ENCODE data around the gene ANGEL2.

ANGEL2 gene

DNA sequence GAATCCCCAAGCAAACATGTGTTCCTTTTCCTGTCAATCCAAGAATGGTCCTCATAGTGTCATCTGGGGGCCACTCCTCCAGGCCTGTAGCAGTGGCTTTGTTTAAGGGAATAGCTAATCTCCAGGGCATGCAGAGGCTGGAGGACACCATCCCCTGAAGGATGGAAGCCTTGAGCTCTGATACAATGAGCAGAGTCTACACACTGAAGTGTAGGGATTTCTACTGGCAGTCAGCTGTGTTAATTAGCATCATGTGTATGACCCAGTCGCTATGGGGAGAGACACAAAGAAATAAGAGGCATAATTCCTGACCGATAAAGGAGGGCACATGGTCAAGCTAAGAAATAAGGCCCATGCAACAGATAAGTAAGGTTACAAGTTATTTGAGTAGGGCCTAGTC, 29.1 kb downstream of the ANGEL2 start:
- H3K36me3 ChIP-seq (replicated peaks): no peaks in the 10 kb centered on the region

DNA sequence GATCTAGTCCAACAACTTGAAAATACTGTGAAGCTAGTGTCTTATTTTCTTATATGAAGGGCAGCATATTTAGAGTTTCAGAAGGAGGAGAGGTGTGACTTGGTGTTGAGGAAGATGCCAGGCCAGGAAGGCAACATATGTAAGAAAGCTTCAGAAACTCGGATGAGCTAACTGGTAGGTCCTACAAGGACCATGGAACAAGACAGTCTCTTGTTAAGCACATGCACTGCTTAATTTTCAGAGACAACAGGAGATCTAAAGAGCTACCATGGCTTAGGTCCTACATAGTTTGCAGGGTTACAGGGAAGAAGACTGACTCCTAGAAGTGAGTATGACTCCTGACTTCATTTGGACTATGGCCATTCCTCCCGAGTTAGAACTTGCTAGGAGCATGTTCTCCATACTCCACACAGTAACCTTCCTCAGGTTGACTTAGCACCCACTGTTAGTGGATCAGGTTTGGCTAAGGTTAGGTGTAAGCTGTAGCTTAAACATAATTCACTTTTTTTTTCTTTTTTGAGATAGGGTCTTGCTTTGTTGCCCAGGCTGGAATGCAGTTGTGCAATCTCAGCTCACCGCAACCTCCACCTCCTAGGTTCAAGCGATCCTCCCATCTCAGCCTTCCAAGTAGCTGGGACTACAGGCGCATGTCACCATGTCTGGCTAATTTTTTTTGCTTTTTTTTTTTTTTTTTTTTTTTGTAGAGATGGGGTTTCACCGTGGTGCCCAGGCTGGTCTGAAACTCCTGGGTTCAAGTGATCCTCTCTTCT, 31.0 kb downstream of the ANGEL2 start:
- TF ChIP-seq, protein P1, sequence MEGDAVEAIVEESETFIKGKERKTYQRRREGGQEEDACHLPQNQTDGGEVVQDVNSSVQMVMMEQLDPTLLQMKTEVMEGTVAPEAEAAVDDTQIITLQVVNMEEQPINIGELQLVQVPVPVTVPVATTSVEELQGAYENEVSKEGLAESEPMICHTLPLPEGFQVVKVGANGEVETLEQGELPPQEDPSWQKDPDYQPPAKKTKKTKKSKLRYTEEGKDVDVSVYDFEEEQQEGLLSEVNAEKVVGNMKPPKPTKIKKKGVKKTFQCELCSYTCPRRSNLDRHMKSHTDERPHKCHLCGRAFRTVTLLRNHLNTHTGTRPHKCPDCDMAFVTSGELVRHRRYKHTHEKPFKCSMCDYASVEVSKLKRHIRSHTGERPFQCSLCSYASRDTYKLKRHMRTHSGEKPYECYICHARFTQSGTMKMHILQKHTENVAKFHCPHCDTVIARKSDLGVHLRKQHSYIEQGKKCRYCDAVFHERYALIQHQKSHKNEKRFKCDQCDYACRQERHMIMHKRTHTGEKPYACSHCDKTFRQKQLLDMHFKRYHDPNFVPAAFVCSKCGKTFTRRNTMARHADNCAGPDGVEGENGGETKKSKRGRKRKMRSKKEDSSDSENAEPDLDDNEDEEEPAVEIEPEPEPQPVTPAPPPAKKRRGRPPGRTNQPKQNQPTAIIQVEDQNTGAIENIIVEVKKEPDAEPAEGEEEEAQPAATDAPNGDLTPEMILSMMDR (IDR thresholded peaks at IDR 0.05; ENCODE audit: low read depth, low read length, missing control alignments): no peak
- in situ Hi-C loops (cut with HindIII; ENCODE audit: low pct_ligation_motif_present, low sequenced_read_pairs): no loop called here

More for the DNA sequence above, 29.1 kb downstream of the ANGEL2 start:
- no peak overlapping the region for H3K27ac ChIP-seq
- DNase-seq: no peak
- H3K4me3 ChIP-seq (ENCODE audit: low read depth, low read length): no peak overlapping the region
- in situ Hi-C loops (cut with HindIII; ENCODE audit: low pct_ligation_motif_present, low sequenced_read_pairs): no loop called here
- TF ChIP-seq, protein P1 (IDR thresholded peaks at IDR 0.05; ENCODE audit: low read depth, low read length, missing control alignments): no peak
- no peaks in the 10 kb centered on the region for H3K27me3 ChIP-seq (replicated peaks)

DNA sequence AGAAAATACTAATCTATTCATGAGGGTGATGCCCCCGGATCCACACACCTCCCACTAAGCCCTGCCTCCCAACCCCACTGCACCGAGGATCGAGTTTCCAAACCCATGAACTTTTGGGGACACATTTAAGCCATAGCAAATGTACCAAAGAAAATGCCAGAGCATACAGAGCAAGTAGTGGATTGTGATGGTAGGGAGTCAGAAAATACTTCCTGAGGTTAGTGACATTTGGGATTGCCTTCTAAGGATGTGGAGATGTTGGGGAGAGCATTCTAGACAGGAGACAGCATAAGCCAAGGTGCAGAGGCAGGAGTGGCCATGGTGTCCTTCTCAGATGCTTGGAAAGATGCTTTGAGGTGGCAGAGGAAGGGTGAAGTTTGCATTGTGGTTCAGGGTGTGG, 32.2 kb downstream of the ANGEL2 start:
- no peak overlapping the region for H3K4me3 ChIP-seq (ENCODE audit: low read depth, low read length)

More for the DNA sequence above, 31.0 kb downstream of the ANGEL2 start:
- H3K36me3 ChIP-seq (replicated peaks): no peaks in the 10 kb centered on the region
- DNase-seq: no peak
- no peak overlapping the region for H3K4me3 ChIP-seq (ENCODE audit: low read depth, low read length)
- H3K27ac ChIP-seq: no peak overlapping the region
- H3K27me3 ChIP-seq (replicated peaks): no peaks in the 10 kb centered on the region

DNA sequence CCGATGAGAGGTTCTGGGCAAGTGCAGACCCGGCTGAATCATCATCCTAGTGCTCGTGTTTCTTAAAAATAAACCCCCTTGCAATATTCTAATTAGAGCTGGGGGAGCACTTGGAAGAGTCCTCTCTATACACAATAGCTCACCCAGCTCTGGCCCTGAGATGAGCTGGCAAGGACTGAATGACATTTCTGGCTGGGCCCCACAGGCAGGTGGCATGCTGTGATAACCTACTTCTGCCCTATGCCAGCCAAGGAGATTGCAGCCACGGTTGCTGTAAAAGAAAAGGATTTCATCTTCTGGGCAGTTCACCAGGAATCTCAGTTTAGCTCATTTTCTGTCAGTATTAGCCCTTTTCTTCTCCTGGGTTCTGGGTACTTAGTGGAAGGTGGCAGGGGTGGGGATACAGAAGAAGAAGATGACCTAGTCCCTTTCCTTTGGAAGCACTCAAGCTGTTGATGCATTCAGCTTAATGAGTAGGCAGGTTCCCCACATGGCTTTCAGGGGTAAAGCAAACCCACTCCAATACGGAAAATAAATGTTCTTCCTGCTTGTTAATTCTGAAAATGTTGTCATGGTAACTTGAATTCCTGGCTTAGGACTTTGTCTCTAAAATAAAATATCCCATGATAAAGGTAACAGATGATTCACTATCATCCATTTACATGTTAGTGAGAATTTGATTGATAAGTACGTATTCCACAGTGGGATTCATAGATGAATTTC, 33.1 kb downstream of the ANGEL2 start:
- TF ChIP-seq, protein P1 (IDR thresholded peaks at IDR 0.05; ENCODE audit: low read depth, low read length, missing control alignments): no peak
- in situ Hi-C loops (cut with HindIII; ENCODE audit: low pct_ligation_motif_present, low sequenced_read_pairs): no loop called here
- no peak overlapping the region for H3K4me3 ChIP-seq (ENCODE audit: low read depth, low read length)
- no peaks in the 10 kb centered on the region for H3K36me3 ChIP-seq (replicated peaks)
- H3K27ac ChIP-seq: no peak overlapping the region
- DNase-seq: no peak
- no peaks in the 10 kb centered on the region for H3K27me3 ChIP-seq (replicated peaks)

More for the DNA sequence above, 32.2 kb downstream of the ANGEL2 start:
- TF ChIP-seq, protein P1 (IDR thresholded peaks at IDR 0.05; ENCODE audit: low read depth, low read length, missing control alignments): no peak
- H3K36me3 ChIP-seq (replicated peaks): no peaks in the 10 kb centered on the region
- H3K27ac ChIP-seq: no peak overlapping the region
- no peak for DNase-seq
- no peaks in the 10 kb centered on the region for H3K27me3 ChIP-seq (replicated peaks)
- in situ Hi-C loops (cut with HindIII; ENCODE audit: low pct_ligation_motif_present, low sequenced_read_pairs): no loop called here

DNA sequence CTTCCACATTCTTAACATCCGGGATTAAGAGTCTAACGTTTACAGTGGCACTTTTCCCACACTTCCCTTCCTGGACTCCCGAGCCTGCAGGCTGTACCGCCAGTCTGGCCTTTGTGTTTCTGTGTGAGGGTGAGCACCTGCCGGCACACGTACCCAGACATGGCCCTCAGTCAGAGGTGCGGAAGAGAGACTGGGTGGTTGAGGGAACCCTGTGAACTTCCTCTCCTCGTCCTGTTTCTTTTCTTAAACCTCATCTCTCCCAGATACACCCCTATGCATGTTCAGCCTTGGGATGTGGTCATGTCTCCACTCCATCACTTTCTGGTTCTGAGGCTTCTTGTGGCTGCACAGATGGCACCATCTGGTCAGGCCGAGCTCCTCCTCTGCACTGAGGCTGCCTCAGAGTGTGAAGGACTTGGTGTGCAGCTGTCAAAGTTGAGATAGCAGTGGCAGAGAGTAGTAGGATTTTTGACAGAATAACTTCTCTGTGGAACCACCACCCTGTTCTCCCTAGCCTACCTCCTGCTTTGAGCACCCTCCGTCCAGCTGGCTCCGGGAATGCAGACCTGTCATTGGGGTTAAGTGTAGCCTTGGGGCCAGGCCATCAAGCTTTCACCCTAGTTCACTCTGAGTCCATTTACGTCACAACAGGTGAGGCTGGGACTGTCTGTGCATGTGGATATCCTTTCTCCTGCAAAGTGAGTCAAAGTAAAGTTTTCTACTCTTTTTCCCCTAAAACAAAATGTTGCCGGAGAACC, 33.9 kb downstream of the ANGEL2 start:
- TF ChIP-seq, protein P1 (IDR thresholded peaks at IDR 0.05; ENCODE audit: low read depth, low read length, missing control alignments): no peak
- Histone ChIP-seq H3K36me3 (replicated peaks) (no peaks in the 10 kb centered on the region), H3K4me3 (ENCODE audit: low read depth, low read length) (no peak overlapping the region), H3K27me3 (replicated peaks) (no peaks in the 10 kb centered on the region), H3K27ac (no peak overlapping the region)
- DNase-seq: no peak
- in situ Hi-C loops (cut with HindIII; ENCODE audit: low pct_ligation_motif_present, low sequenced_read_pairs): no loop called here
